GM12878 (cell line): ENCODE results near the gene SMIM13. TPM values are rescaled to one million over a fixed set of nuclear protein-coding genes. Genes with fewer than 3 reads are reported as not detected.

ENCODE experiments used
- ATAC-seq: fragments of 200-7000 bp; cut with Tn5 transposase; 3 replicates; pipeline ENCODE4 v1.9.1; 2020; ENCODE audit warnings: mild to moderate bottlenecking, moderate library complexity
- BruUV-seq: library from RNA; stranded (reverse); fragments of 400-500 nt; replicated peaks from 2 replicates; lab custom pipeline; 2021; lab: Mats Ljungman, UMichigan
- CTCF ChIA-PET: fragments of 300-600 bp; sonication (Branson Sonifier 250); formaldehyde crosslinking; extraction: SDS; loops from one replicate; lab custom pipeline; 2021; ENCODE audit warnings: inconsistent platforms; lab: Yijun Ruan, JAX
- POLR2A ChIA-PET: fragments of 350-600 bp; formaldehyde crosslinking; extraction: SDS; loops from one replicate; lab custom pipeline; 2021; ENCODE audit warnings: inconsistent platforms; lab: Charles Lee
- RAD21 ChIA-PET: fragments of 300-600 bp; sonication (Branson Sonifier 250); formaldehyde crosslinking; loops from one replicate; lab custom pipeline; 2023; ENCODE audit warnings: antibody characterized with exemption; ENCODE audit not compliant: unreplicated experiment; lab: Charles Lee
- SMC1A ChIA-PET: fragments of 300-600 bp; sonication (Branson Sonifier 250); formaldehyde crosslinking; loops from one replicate; lab custom pipeline; 2023; ENCODE audit not compliant: unreplicated experiment, uncharacterized antibody; lab: Charles Lee
- DNase-seq: peaks from one replicate; pipeline ENCODE4 v3.0.0-alpha.2; 2011; ENCODE audit warnings: low read depth, low spot score
- FAIRE-seq: peaks from 3 replicates; lab custom pipeline; 2011; peaks lifted over from hg19 to GRCh38; lab: Jason Lieb, UNC
- H2AFZ ChIP-seq: 2 replicates; pipeline ENCODE4 v1.6.0; 2011; ENCODE audit warnings: low read depth, low read length, control low read depth; ENCODE audit not compliant: control insufficient read depth
- H3K27ac ChIP-seq: 2 replicates; pipeline ENCODE4 v1.5.1; 2011; ENCODE audit warnings: control low read depth; ENCODE audit not compliant: control insufficient read depth, insufficient read depth
- H3K27me3 ChIP-seq, 2 experiments: replicated peaks in 1 of 2; 2 replicates each; pipeline versions ENCODE4 v1.6.0 to v1.6.1; 2011; ENCODE audit warnings: low read length in 1 of 2; ENCODE audit not compliant: control insufficient read depth in 2 of 2, insufficient read depth in 2 of 2
- H3K36me3 ChIP-seq, 2 experiments: 2 replicates each; pipeline ENCODE4 v1.5.1; 2011; ENCODE audit warnings: low read length in 1 of 2; ENCODE audit not compliant: control insufficient read depth in 2 of 2, insufficient read depth in 2 of 2
- H3K4me1 ChIP-seq: 2 replicates; pipeline ENCODE4 v1.6.1; 2011; ENCODE audit warnings: mild to moderate bottlenecking, low read length, moderate library complexity, mixed read lengths; ENCODE audit not compliant: control insufficient read depth, insufficient read depth
- H3K4me2 ChIP-seq: 2 replicates; pipeline ENCODE4 v1.6.0; 2011; ENCODE audit warnings: control low read depth; ENCODE audit not compliant: control insufficient read depth, insufficient read depth
- H3K4me3 ChIP-seq: fragments of 200-600 bp; sonication (generic); 2 replicates; pipeline ENCODE4 v1.5.1; 2016
- H3K79me2 ChIP-seq: 2 replicates; pipeline ENCODE4 v1.6.0; 2011; ENCODE audit warnings: low read length; ENCODE audit not compliant: control insufficient read depth, insufficient read depth
- H3K9ac ChIP-seq: 2 replicates; pipeline ENCODE4 v1.8.0; 2011; ENCODE audit warnings: low read length, control low read depth, mixed read lengths; ENCODE audit not compliant: control insufficient read depth, insufficient read depth
- H3K9me3 ChIP-seq: replicated peaks from 3 replicates; pipeline ENCODE4 v1.5.1; 2011; ENCODE audit warnings: mild to moderate bottlenecking, low read length; ENCODE audit not compliant: control insufficient read depth, insufficient read depth
- H4K20me1 ChIP-seq: 2 replicates; pipeline ENCODE4 v1.6.0; 2011; ENCODE audit not compliant: control insufficient read depth, insufficient read depth
- DPF2 ChIP-seq: fragments of 450-650 bp; IDR thresholded peaks from 2 replicates; pipeline ENCODE4 v1.6.1; 2017; ENCODE audit warnings: mild to moderate bottlenecking
- GABPA ChIP-seq: IDR thresholded peaks from 2 replicates; pipeline ENCODE4 v1.6.1; 2014; ENCODE audit warnings: antibody characterized with exemption, low read depth, mild to moderate bottlenecking, inconsistent platforms
- HSF1 ChIP-seq: fragments of 150-350 bp; IDR thresholded peaks from 2 replicates; pipeline ENCODE4 v1.6.1; 2014; ENCODE audit warnings: mild to moderate bottlenecking, low read depth, low read length
- IRF4 ChIP-seq: IDR thresholded peaks from 2 replicates; pipeline ENCODE4 v1.6.1; 2011; ENCODE audit warnings: low read depth, low read length
- LARP7 ChIP-seq: fragments of 450-650 bp; IDR thresholded peaks from 2 replicates; pipeline ENCODE4 v1.6.1; 2017; ENCODE audit warnings: mild to moderate bottlenecking
- NFXL1 ChIP-seq: fragments of 450-650 bp; IDR thresholded peaks from 2 replicates; pipeline ENCODE4 v1.6.1; 2017; ENCODE audit warnings: antibody characterized with exemption, mild to moderate bottlenecking, borderline replicate concordance
- NFYB ChIP-seq: IDR thresholded peaks from 2 replicates; pipeline ENCODE4 v1.6.1; 2011; ENCODE audit warnings: low read depth, mild to moderate bottlenecking, low read length, improper control_type of control experiment, moderate library complexity; ENCODE audit not compliant: insufficient read depth
- NR2C1 ChIP-seq: fragments of 450-650 bp; IDR thresholded peaks from 2 replicates; pipeline ENCODE4 v1.6.1; 2017; ENCODE audit warnings: antibody characterized with exemption, mild to moderate bottlenecking, moderate library complexity
- NRF1 ChIP-seq: conservative IDR thresholded peaks from 2 replicates; pipeline ENCODE4 v1.6.1; 2011; ENCODE audit warnings: mild to moderate bottlenecking, low read depth, low read length, improper control_type of control experiment
- PAX8 ChIP-seq: fragments of 450-650 bp; IDR thresholded peaks from 2 replicates; pipeline ENCODE4 v1.6.1; 2017; ENCODE audit warnings: mild to moderate bottlenecking, moderate library complexity
- RFX5 ChIP-seq: IDR thresholded peaks from 2 replicates; pipeline ENCODE4 v1.6.1; 2011; ENCODE audit warnings: low read depth, low read length, improper control_type of control experiment
- SKIL ChIP-seq: fragments of 450-650 bp; IDR thresholded peaks from 2 replicates; pipeline ENCODE4 v1.6.1; 2017; ENCODE audit warnings: mild to moderate bottlenecking, low read depth, inconsistent platforms; ENCODE audit not compliant: poor library complexity, severe bottlenecking
- SMC3 ChIP-seq: IDR thresholded peaks from 2 replicates; pipeline ENCODE4 v1.6.1; 2011; ENCODE audit warnings: low read length, improper control_type of control experiment, borderline replicate concordance
- TBL1XR1 ChIP-seq: IDR thresholded peaks from 2 replicates; pipeline ENCODE4 v1.6.1; 2012; ENCODE audit warnings: low read depth, low read length, improper control_type of control experiment
- ZNF384 ChIP-seq: IDR thresholded peaks from 2 replicates; pipeline ENCODE4 v1.6.1; 2012; ENCODE audit warnings: low read depth, mild to moderate bottlenecking, low read length, improper control_type of control experiment, borderline replicate concordance
- WGBS: methylation state at CpG from one replicate; pipeline ENCODE4 v1.1.6; 2016; ENCODE audit warnings: low lambda C conversion rate; ENCODE audit not compliant: insufficient replicate concordance, insufficient coverage; ENCODE audit errors: missing lambda C conversion rate; 5-methylcytosine and 5-hydroxymethylcytosine counted together
- in situ Hi-C: fragments of 300-500 bp; cut with MboI; formaldehyde crosslinking; loops from 9 replicates; pipeline ENCODE4 v1.14.3; 2018; ENCODE audit warnings: mixed read lengths
- intact Hi-C: fragments of 100-400 bp; cut with micrococcal nuclease; formaldehyde crosslinking; loops from one replicate; pipeline ENCODE4 v1.14.2; 2022; ENCODE audit not compliant: unreplicated experiment
- polyA plus RNA-seq, 11 experiments: library from polyadenylated mRNA; depleted of rRNA in 4 of 11; unstranded in 6 of 11; stranded (reverse) in 5 of 11; fragments of >200 nt; fragmentation: Nextera tagmentation in 4 of 11; fragmentation: Illumina TruSeq in 1 of 11; extraction: Ambion mirVana in 4 of 11; extraction: Trizol in 1 of 11; gene quantifications; 1 replicate in 1 of 11; 2 replicates in 10 of 11; pipeline versions ENCODE4 v1.2.1 to v1.2.3, GENCODE V29; 2011 to 2016; ENCODE audit warnings: inconsistent platforms in 2 of 11, missing spikeins in 2 of 11, low read depth in 1 of 11
- total RNA-seq, 4 experiments: library from RNA; depleted of rRNA in 3 of 4; stranded (reverse); fragments of >200 nt in 3 of 4; fragmentation: Illumina TruSeq in 1 of 4; extraction: Trizol in 1 of 4; gene quantifications; 2 replicates each; pipeline versions ENCODE4 v1.2.1 to v1.2.3, GENCODE V29; 2013 to 2021
- TF ChIP-seq, protein P1 (sequence below): IDR thresholded peaks from 2 replicates; pipeline ENCODE4 v1.6.1; 2012; ENCODE audit warnings: low read depth, low read length, improper control_type of control experiment

SMIM13 gene
- total and polyA plus RNA-seq, 10 of the 15 experiments (the other 5 are each of a cell fraction or from before 2014, with no cell fraction given): 2.0 to 8.5 (median 4.7) TPM

DNA sequence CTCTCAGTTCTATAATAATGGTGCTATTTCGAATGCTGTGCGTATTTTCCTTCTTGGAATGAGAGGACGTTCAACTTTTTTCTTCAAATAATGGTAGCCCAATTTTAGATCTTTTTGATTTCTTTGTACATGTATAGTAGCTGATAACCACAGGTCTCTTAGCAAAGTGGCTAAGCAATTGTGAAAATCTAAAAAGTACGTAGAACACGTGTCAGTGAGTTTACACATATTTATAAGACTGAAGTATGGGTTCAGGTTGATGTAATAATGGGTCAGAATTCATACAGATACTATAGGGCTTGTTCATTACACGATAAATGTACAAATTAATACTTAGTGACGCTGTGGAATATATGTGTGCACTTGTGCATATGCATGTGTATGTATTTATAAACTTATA, 1.3 kb downstream of the SMIM13 start:
- intact Hi-C loops: loop anchor here (5.0 to 10.0 kb wide), 2 partner anchors 37 to 560 kb away; no protein-coding TSS in a partner anchor
- in situ Hi-C loops: no loop called here
- no peak for ATAC-seq
- ChIA-PET RAD21 (interaction anchor here (2.3 to 3.7 kb wide), 2 partner anchors 12 to 401 kb away, joined by 15 to 16 read pairs; no protein-coding TSS in a partner anchor), CTCF (interaction anchor here (0.5 to 2.0 kb wide), 4 partner anchors 21 to 483 kb away, joined by 3 to 13 read pairs (median 3); no protein-coding TSS in a partner anchor), POLR2A (interaction anchor here (1.1 to 2.1 kb wide), 2 partner anchors 35 to 400 kb away, joined by 3 to 11 read pairs; partner anchors contain the start of genes C6orf52 and PAK1IP1), SMC1A (interaction anchor here (0.9 to 3.7 kb wide), 4 partner anchors 11 to 402 kb away, joined by 3 to 20 read pairs (median 10); no protein-coding TSS in a partner anchor)
- BruUV-seq: no TSS peak
- Histone ChIP-seq H3K9me3 (no peaks in the 10 kb centered on the region; the same call in none of the 3 replicates), H3K4me2 (peak overlapping the region; percentile 79), H3K4me3 (peak overlapping the region; percentile 81), H2AFZ (peak overlapping the region; percentile 92), H3K36me3 (no peaks in the 10 kb centered on the region; a peak in 1 of 4 replicates), H3K9ac (peak overlapping the region; percentile 92), H3K4me1 (no peaks in the 10 kb centered on the region; the same call in 1 of the 2 replicates), H3K27ac (peak overlapping the region; percentile 96), H4K20me1 (no peaks in the 10 kb centered on the region), H3K79me2 (peaks cover 46% of the 10 kb centered on the region), H3K27me3 (no peaks in the 10 kb centered on the region)
- FAIRE-seq: peak; percentile 35
- 6% methylated on average over 7 of the region's 7 CpGs for WGBS
- TF ChIP-seq NFXL1 (no peak), NR2C1 (no peak), IRF4 (no peak), TBL1XR1 (no peak), NRF1 (no peak), HSF1 (no peak), LARP7 (no peak), ZNF384 (no peak), PAX8 (no peak), GABPA (no peak), DPF2 (no peak), RFX5 (no peak), SKIL (no peak), NFYB (no peak), SMC3 (no peak)
- TF ChIP-seq, protein P1, sequence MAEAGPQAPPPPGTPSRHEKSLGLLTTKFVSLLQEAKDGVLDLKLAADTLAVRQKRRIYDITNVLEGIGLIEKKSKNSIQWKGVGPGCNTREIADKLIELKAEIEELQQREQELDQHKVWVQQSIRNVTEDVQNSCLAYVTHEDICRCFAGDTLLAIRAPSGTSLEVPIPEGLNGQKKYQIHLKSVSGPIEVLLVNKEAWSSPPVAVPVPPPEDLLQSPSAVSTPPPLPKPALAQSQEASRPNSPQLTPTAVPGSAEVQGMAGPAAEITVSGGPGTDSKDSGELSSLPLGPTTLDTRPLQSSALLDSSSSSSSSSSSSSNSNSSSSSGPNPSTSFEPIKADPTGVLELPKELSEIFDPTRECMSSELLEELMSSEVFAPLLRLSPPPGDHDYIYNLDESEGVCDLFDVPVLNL: no peak
- no peak for DNase-seq
